DND-41 (cell line): Measurements from ENCODE around the gene DGKH.
"Not testable (repeated sequence)": the region's sequence is repeated elsewhere in the genome, so short reads cannot be mapped to it uniquely, and the experiment has no call there.

ENCODE experiments used
- ATAC-seq: fragments of 200-7000 bp; cut with Tn5 transposase; 3 replicates; pipeline ENCODE4 v1.9.1; 2021; ENCODE audit warnings: low read depth; ENCODE audit not compliant: insufficient read depth
- DNase-seq: peaks from one replicate; pipeline ENCODE4 v3.0.0-alpha.2; 2020
- H2AFZ ChIP-seq: 2 replicates; pipeline ENCODE4 v1.6.0; 2012; ENCODE audit warnings: low read depth, low read length
- H3K27ac ChIP-seq: 2 replicates; pipeline ENCODE4 v1.5.1; 2012; ENCODE audit warnings: low read length, inconsistent platforms
- H3K27me3 ChIP-seq: fragments of 200-600 bp; sonication (generic); 2 replicates; pipeline ENCODE4 v1.6.0; 2012; ENCODE audit warnings: low read length, mild to moderate bottlenecking, inconsistent platforms; ENCODE audit not compliant: insufficient read depth, poor library complexity
- H3K36me3 ChIP-seq: 2 replicates; pipeline ENCODE4 v1.5.1; 2012; ENCODE audit warnings: low read length, inconsistent platforms; ENCODE audit not compliant: insufficient read depth
- H3K4me1 ChIP-seq: 2 replicates; pipeline ENCODE4 v1.5.1; 2012; ENCODE audit warnings: mild to moderate bottlenecking, low read length; ENCODE audit not compliant: insufficient read depth
- H3K4me2 ChIP-seq: 2 replicates; pipeline ENCODE4 v1.6.0; 2012; ENCODE audit warnings: mild to moderate bottlenecking, moderate library complexity, low read length, inconsistent platforms; ENCODE audit not compliant: insufficient read depth
- H3K4me3 ChIP-seq, 2 experiments: fragments of 200-600 bp in 1 of 2; shearing (Covaris generic) in 1 of 2; 2 replicates each; pipeline ENCODE4 v1.5.1; 2012 to 2016; ENCODE audit warnings: inconsistent platforms in 2 of 2, low read length in 2 of 2, mild to moderate bottlenecking in 2 of 2, low read depth in 1 of 2, moderate library complexity in 1 of 2
- H3K79me2 ChIP-seq: 2 replicates; pipeline ENCODE4 v1.6.0; 2012; ENCODE audit warnings: low read length, inconsistent platforms; ENCODE audit not compliant: insufficient read depth
- H3K9ac ChIP-seq: 2 replicates; pipeline ENCODE4 v1.6.0; 2012; ENCODE audit warnings: low read depth, mild to moderate bottlenecking, inconsistent platforms, low read length, moderate library complexity
- H3K9me3 ChIP-seq: 2 replicates; pipeline ENCODE4 v1.5.1; 2012; ENCODE audit warnings: low read length, moderate library complexity, mild to moderate bottlenecking, inconsistent platforms; ENCODE audit not compliant: insufficient read depth, severe bottlenecking
- H4K20me1 ChIP-seq: 2 replicates; pipeline ENCODE4 v1.6.0; 2012; ENCODE audit warnings: low read length; ENCODE audit not compliant: insufficient read depth
- CTCF ChIP-seq: IDR thresholded peaks from 2 replicates; pipeline ENCODE4 v1.5.1; 2012; ENCODE audit warnings: borderline replicate concordance, low read length, moderate library complexity, mild to moderate bottlenecking; ENCODE audit not compliant: poor library complexity, severe bottlenecking; ENCODE audit errors: extremely low read depth
- EZH2 ChIP-seq: IDR thresholded peaks from 3 replicates; pipeline ENCODE4 v1.6.1; 2012; ENCODE audit warnings: borderline replicate concordance, low read depth, mild to moderate bottlenecking, moderate library complexity, low read length, inconsistent platforms; ENCODE audit not compliant: severe bottlenecking

Gene DGKH

GRCh38 chr13:42068886-42069285 is 20.4 kb downstream of the DGKH start:
- no peaks in the 10 kb centered on the region for H4K20me1 ChIP-seq
- DNase-seq: no peak
- no peak overlapping the region for H3K4me2 ChIP-seq
- H3K36me3 ChIP-seq: peaks cover 4% of the 10 kb centered on the region; the same call in 1 of the 2 replicates
- H3K9ac ChIP-seq: no peak overlapping the region
- no peak overlapping the region for H3K4me3 ChIP-seq
- no peaks in the 10 kb centered on the region for H3K79me2 ChIP-seq
- TF ChIP-seq CTCF: no peak
- TF ChIP-seq EZH2: no peak
- H3K4me1 ChIP-seq: 0 out of 2 replicates have a peak, but pooled peaks cover 2% of the 10 kb centered on the region
- no peak for ATAC-seq
- no peak overlapping the region for H3K27ac ChIP-seq
- no peaks in the 10 kb centered on the region for H3K9me3 ChIP-seq
- H3K27me3 ChIP-seq: no peaks in the 10 kb centered on the region
- H2AFZ ChIP-seq: no peak overlapping the region

DNA sequence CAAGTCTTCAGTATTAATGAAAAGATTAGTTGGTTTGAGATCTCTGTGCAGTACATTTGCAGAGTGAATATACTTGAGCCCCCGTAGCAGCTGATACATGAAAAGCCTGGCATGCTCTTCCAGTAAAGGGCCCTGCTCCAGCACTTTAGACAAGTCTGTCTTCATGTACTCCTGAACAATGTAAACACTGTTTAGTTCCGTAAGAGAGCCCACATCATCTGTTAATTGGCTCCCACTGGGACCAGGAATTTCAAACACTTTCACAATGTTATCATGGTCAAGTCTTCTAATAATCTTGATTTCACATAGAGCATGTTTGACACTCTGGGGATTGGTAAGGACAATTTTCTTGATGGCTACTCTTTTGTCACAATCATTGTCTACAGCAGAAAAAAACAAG is 22.2 kb downstream of the DGKH start:
- not testable (repeated sequence) for H4K20me1 ChIP-seq, H3K79me2 ChIP-seq, H3K9me3 ChIP-seq, DNase-seq, H3K4me1 ChIP-seq, H3K27ac ChIP-seq, H3K4me3 ChIP-seq, H3K27me3 ChIP-seq, H3K4me2 ChIP-seq, ATAC-seq, H3K9ac ChIP-seq, H3K36me3 ChIP-seq, H2AFZ ChIP-seq

- not testable (repeated sequence) for DNase-seq, H3K4me3 ChIP-seq, H3K27me3 ChIP-seq, H3K36me3 ChIP-seq, H3K9ac ChIP-seq, H3K4me1 ChIP-seq, H4K20me1 ChIP-seq, H3K4me2 ChIP-seq, H3K79me2 ChIP-seq, H3K9me3 ChIP-seq, H2AFZ ChIP-seq, H3K27ac ChIP-seq
- ATAC-seq: 0 out of 3 replicates have a peak, but pooled peaks have one; percentile 14
These were observed 22.7 kb downstream of the DGKH start for GRCh38 chr13:42071179-42071578.

DNA sequence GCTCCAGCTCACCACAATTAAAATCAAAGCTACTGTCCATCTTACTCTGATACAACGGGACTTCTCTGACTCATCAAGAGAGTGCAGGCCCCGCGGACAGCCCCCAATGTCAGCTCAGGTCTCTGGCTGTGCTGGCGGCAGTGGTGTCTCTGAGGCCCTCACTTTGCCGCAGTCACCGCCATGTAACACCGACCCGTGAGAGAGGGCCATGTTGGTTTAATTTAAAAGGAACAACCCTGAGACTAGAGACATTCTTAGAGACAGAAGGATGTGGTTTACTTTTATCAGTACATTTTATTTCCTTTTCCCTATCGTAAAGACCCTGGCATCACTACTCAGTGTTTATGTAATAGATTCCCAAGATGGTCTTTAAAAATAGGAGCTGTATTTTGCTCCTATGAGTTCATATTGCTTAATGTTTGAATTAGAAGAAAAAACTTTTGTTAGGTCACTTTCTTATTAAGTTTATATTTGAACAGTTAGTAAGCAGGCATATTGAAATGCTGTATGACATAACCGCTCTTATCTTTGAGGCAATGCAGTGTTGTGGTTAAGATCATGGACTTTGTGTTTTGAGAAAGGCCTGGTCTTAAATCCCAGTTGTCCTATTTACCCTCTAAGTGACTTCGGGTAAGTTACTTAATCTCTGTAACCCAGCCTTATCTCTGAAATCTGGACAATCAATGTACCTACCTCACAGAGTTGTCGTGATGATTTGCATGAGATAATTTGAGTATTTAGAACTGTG is 23.4 kb downstream of the DGKH start:
- Histone ChIP-seq H3K79me2 (no peaks in the 10 kb centered on the region), H3K27me3 (no peaks in the 10 kb centered on the region), H3K9ac (no peak overlapping the region), H3K4me2 (no peak overlapping the region), H3K27ac (no peak overlapping the region), H2AFZ (no peak overlapping the region), H4K20me1 (no peaks in the 10 kb centered on the region), H3K9me3 (no peaks in the 10 kb centered on the region), H3K36me3 (no peaks in the 10 kb centered on the region), H3K4me3 (no peak overlapping the region), H3K4me1 (0 out of 2 replicates have a peak, but pooled peaks cover 2% of the 10 kb centered on the region)
- ATAC-seq (peak; percentile 67), DNase-seq (peak; percentile 18)
- TF ChIP-seq EZH2: no peak
- TF ChIP-seq CTCF: no peak
